NCI-H446 treated with DMSO at 0.1 percent for 48 hours (cell line): ENCODE data around the gene C22orf39.
"Not testable (repeated sequence)": the region's sequence is repeated elsewhere in the genome, so short reads cannot be mapped to it uniquely, and the experiment has no call there.

Experiments
- DNase-seq: peaks from one replicate; lab custom pipeline; 2025; lab: John Stamatoyannopoulos, UW

C22orf39 gene

DNA sequence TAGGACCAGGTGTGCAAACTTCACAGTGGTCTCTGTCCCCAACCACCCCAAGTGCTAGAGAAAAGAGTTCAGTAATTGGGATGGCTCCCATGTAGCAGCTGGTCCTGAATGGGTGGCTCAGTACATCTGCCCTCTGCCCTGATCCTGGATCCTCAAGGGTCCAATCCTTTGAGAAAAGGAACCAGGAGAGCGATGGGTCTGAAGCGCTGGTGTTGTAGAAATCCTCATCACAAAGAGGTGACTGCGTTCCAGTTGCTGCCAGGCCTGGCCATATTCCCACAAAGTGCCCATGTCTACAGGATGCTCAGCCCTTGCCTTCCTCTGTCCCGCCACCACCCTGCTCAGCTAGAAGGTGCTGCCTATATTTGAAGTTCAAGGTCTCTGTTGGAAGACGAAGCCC, 6.2 kb upstream of the C22orf39 start:
- no peak for DNase-seq

DNA sequence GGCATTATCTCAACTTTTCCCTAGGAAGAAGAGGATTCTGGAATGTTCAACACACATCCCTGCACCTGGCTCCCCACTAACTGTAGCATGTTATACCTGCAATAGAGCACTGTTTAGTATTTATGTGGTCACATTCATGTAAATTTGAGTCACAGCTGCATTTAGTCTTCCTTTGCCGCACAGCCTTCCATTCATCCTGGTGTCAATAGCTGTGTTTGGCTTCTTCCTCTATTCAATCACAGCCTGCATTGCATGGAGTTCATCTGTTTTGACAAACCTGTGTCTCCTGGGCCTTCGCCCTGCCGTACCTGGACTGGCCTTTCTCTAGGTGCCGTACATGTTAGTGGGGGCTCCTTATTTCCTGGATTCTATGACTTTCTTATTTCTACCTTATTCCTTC, 4.1 kb upstream of the C22orf39 start:
- DNase-seq, result no peak

DNA sequence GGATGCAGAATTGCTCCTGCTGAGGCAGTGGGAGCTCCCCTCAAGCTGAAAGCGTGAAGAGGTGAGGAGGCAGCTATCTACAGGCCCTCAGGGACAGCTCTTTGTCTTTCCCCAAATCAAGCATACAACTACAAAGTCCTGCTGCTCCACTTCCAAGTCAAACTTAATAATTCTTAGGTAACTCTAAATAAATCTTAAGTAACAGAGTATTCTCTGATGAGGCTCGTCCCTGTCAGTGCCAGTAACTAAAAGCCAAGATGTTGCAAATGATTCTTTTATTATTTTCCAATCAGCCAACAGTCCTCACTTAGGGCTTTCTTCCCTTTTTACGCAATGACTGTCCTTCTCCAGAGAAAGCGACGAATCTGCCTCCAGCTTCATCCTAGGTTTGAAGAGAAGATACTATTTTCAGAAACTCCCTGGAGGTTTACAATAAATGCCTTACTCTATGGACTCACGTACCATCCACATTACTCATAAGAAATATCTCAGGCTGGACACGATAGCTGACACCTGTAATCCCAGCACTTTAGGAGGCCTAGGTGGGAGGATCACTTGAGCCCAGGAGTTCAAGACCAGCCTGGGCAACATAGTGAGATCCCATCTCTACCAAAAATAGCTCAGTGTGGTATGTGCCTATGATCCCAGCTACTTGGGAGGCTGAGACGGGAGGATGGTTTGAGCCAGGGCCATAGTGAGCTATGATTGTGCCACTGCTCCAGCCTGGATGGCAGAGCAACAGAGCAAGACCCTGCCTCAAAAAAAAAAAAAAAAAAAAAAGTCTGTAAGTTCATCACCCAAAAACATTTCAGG, 3.1 kb upstream of the C22orf39 start:
- no peak for DNase-seq

- no peak for DNase-seq
Observed at GRCh38 chr22:19449422-19449767, 1.9 kb upstream of the C22orf39 start.

- DNase-seq, result no peak
Observed at GRCh38 chr22:19448739-19449421, 1.4 kb upstream of the C22orf39 start.

DNA sequence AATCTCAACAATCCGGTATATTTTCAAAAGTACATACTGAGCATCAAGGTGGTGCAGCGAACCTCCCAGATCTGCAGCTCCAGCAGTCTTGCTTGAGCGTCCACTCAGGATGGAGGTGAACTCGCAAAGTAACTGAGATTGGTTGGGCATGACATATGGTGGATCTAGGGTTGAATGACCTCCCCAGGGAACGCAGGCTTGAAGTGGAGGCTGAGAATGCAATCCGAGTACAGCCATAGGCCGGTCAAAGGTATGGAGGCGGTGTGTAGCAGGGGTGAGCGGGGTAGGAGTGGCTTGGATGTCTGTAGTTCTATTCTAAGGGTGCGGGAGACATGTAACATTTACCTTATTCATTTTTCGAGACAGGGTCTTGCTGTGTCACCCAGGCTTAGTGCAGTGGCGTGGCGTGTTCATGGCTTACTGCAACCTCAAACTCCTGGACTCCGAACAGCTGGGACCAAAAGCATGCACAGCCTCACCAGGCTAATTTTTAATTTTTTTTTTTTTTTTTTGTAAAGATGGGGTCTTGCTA, 631 bp upstream of the C22orf39 start:
- DNase-seq, result peak; percentile 74

DNA sequence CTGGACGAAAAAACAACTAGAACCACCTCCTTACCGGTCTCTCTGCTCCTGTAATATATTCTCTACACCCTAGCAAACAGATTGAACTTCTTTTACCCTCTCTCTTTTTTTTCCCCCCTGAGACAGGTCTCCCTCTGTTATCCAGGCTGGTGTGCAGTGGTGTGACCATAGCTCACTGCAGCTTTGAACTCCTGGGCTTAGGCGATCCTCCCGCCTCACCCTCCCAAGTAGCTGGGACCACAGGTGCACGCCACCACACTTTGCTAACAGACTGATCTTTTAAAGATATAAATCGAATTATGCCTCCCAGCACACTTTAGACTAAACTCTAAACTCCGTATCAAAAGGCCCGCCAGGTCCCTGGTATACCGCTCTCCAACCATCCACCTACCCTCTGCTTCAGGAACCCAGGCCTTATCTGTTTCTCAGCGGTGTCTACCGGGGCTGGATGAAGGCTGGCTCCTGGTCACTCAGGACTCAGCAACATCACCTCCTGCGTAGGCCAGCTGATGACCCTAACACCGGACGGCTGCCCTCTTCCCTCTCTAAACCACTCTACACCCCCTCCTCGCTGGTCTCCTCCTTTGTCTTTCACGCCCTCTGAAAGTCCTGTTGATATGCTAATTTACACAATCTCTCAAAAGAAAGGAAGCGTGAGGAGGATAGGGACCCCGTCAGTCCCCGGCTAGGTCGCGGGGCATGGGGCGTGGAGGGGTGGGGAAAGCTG, 745 bp downstream of the C22orf39 start:
- no peak for DNase-seq

GRCh38 chr22:19445279-19445982, 2.1 kb downstream of the C22orf39 start:
- DNase-seq, result not testable (repeated sequence)

GRCh38 chr22:19443544-19444211, 3.8 kb downstream of the C22orf39 start:
- DNase-seq, result no peak

DNA sequence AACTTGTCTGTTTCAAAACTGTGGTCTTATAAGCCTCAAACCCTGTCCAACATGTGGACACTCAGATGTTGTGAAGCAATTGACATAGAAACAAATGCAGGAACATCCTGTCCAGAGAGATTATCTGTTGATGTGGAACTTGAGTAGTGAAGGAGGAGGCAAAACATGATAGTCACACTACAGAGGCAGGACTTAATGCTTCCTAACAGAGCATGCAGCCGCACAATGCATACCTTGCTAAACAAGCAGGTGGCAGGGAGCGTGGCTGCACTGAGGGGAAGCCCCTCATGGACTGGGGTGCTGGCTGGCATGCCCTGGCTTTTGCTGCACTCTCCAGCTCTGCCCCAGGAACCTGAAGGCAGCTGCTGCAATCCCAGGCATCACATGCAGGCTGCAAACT, 5.3 kb downstream of the C22orf39 start:
- no peak for DNase-seq

- DNase-seq, result no peak
Observed at GRCh38 chr22:19440411-19441195, 6.9 kb downstream of the C22orf39 start.

DNA sequence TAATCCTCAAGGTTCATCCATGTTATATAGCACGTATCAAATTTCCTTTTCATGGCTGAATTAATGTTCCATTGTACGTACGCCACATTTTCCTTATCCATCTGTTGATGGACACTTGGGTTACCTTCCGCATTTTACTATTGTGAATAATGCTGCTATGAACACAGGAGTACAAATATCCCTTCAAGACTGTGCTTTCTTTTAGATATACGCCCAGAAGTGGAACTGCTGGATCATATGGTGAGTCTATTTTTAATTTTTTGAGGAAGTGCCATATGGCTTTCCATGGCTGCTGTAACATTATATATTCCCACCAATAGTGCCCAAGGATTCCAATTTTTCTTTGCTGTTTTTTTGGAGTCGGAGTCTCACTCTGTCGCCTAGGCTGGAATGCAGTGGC, 9.2 kb downstream of the C22orf39 start:
- peak; percentile 10 for DNase-seq

DNA sequence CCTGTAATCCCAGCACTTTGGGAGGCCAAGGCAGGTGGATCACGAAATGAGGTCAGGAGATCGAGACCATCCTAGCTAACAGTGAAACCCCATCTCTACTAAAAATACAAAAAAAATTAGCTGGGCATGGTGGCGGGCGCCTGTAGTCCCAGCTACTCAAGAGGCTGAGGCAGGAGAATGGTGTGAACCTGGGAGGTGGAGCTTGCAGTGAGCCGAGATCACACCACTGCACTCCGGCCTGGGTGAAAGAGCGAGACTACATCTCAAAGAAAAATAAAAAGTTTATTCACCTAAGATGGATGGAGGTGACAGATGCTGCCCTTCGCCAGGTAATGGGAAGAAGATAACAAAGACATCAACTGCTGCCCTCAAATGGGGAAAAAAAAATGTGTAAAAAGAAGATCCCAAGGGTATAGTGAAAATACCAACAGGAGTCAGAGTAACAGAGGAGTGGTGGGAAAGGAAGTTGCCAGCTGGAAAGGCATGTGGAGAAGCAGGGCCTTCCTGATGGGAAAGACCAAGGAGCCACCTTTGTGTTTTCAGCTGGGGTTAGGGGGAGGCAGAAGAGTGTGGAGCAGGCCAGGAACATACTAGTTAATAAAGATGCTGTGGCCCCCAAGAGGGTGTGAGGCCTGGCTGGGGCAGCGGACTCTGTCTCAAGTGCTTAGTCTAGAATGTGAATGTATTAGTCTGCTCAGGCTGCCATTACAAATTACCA, 10.9 kb downstream of the C22orf39 start:
- not testable (repeated sequence) for DNase-seq

- DNase-seq, result no peak
Observed at GRCh38 chr22:19434829-19435580, 12.5 kb downstream of the C22orf39 start.

- no peak for DNase-seq
Observed at GRCh38 chr22:19434401-19434800, 13.1 kb downstream of the C22orf39 start.

DNA sequence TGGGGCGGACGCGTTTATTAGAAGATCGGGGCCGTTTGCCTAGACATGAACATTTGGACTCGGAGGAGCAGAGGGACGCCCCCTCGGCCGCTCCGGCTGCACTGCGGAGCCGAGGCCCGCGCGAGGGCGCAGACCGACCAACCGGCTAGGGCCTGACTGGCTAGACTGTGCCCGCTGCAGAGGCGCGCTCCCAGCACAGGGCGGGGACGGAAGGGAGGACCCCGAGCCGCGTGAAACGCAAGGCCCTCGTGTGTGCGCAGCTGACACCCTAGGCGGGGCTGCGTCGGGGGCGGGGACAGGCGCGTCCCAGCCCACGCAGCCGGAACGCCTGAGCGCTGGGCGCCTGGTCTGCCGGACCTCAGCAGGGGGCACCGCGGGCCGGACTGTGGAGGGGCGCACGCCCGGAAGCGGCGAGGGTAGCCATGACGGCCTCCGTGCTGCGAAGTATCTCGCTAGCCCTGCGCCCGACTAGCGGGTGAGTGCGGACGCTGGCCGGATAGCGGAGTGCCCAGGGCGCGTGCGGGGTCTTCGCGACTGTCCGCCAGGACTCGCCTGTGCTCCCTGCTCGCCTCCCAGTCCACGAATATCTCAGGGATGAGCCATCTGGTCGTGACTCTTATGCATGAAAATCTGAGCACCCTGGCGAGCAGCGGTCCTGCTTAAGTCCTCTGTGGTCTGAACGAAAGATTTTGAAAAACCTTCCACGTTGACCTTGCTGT, 15.2 kb downstream of the C22orf39 start, which contains the start of gene MRPL40:
TSS of gene MRPL40 (plus strand) at position 413 of the 719 bp plus-strand sequence. CDS start at position 423, 10 bp downstream.
- peak; percentile 83 for DNase-seq

DNA sequence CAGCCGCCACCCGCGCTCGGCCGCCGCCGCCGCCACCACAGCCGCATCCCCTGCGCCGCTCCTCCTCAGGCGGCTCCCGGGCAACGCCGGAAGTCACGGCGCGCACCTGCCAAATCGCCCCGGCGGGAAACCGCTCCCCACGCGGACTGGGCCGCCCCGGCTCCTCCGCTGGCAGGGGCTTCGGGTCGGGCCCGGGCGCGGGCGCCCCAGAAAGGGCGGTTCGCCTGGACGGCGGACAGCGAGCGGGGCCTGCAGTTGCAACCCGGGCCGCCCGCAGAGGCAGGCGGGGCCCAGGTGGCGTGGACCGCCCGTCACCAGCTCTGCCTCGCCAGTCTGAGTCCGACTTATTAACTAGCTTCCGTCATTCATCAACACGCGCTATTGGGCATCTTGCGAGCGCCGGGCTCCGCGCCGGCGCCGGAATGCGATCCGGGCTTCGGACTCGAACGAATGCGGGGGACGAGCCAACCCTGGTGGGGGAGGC, 15.8 kb downstream of the C22orf39 start, which contains the start of gene HIRA:
TSS of gene HIRA (minus strand) at position 85 of the 484 bp plus-strand sequence. CDS start 257 bp downstream, outside the sequence.
- peak; percentile 73 for DNase-seq
